Small intestine (tissue), 7 donors: ENCODE measurements around the gene LRCOL1. TPM values are rescaled to one million over a fixed set of nuclear protein-coding genes. Genes with fewer than 3 reads are reported as not detected.
A peak's percentile ranks its signal among the peaks of the same experiment; 100 is the strongest.

Source experiments
- DNase-seq, 2 donors: peaks; one replicate each; pipeline versions ENCODE4 v3.0.0 to v3.0.0-alpha.2; 2013
- FAIRE-seq: peaks from 2 replicates; lab custom pipeline; 2012; peaks lifted over from hg19 to GRCh38; lab: Jason Lieb, UNC
- H3K27ac ChIP-seq, 3 donors: one replicate each; pipeline ENCODE4 v1.5.1; 2013; ENCODE audit warnings: low read length in 2 of 3, mild to moderate bottlenecking in 2 of 3, control low read depth in 1 of 3, inconsistent platforms in 1 of 3, low read depth in 1 of 3, moderate library complexity in 1 of 3
- H3K27me3 ChIP-seq, 3 donors: one replicate each; pipeline ENCODE4 v1.6.1; 2013; ENCODE audit warnings: low read length in 3 of 3, inconsistent platforms in 1 of 3; ENCODE audit not compliant: control insufficient read depth in 3 of 3, insufficient read depth in 3 of 3
- H3K36me3 ChIP-seq, 3 donors: one replicate each; pipeline ENCODE4 v1.6.1; 2013; ENCODE audit warnings: low read length in 3 of 3, inconsistent platforms in 1 of 3, low read depth in 1 of 3, mild to moderate bottlenecking in 1 of 3, moderate library complexity in 1 of 3; ENCODE audit not compliant: control insufficient read depth in 3 of 3, insufficient read depth in 2 of 3
- H3K4me1 ChIP-seq, 3 donors: one replicate each; pipeline ENCODE4 v1.6.1; 2013; ENCODE audit warnings: low read length in 2 of 3, inconsistent platforms in 1 of 3, low read depth in 1 of 3, mild to moderate bottlenecking in 1 of 3, moderate library complexity in 1 of 3; ENCODE audit not compliant: control insufficient read depth in 3 of 3, insufficient read depth in 2 of 3
- H3K4me3 ChIP-seq, 3 donors: one replicate each; pipeline ENCODE4 v1.5.1; 2013; ENCODE audit warnings: low read length in 3 of 3, control low read depth in 1 of 3, inconsistent platforms in 1 of 3, low read depth in 1 of 3, mild to moderate bottlenecking in 1 of 3, moderate library complexity in 1 of 3
- H3K9me3 ChIP-seq, 2 donors: one replicate each; pipeline ENCODE4 v1.6.1; 2013; ENCODE audit warnings: low read depth in 1 of 2, low read length in 1 of 2; ENCODE audit not compliant: control insufficient read depth in 2 of 2, insufficient read depth in 1 of 2
- WGBS, 3 donors: extraction: QIAGEN DNeasy Blood & Tissue Kit; methylation state at CpG; one replicate each; pipeline ENCODE4 v1.1.7; 2013; 5-methylcytosine and 5-hydroxymethylcytosine counted together
- polyA plus RNA-seq, 4 donors: library from polyadenylated mRNA; stranded (reverse) in 3 of 4; unstranded in 1 of 4; fragments of 200-250 nt in 3 of 4; fragments of 120-200 nt in 1 of 4; gene quantifications; one replicate each; pipeline versions ENCODE4 v1.2.1 to v1.2.3, GENCODE V29; 2013
- donor health status: healthy with polysubstance abuse.
- donor health status: control.
- donor health status: control.
- donor health status: Bipolar disorder and iron deficiency.
- donor health status: healthy.

LRCOL1 gene
- polyA plus RNA-seq, 4 donors, result 0.21 to 0.85 TPM; not detected in 2

DNA sequence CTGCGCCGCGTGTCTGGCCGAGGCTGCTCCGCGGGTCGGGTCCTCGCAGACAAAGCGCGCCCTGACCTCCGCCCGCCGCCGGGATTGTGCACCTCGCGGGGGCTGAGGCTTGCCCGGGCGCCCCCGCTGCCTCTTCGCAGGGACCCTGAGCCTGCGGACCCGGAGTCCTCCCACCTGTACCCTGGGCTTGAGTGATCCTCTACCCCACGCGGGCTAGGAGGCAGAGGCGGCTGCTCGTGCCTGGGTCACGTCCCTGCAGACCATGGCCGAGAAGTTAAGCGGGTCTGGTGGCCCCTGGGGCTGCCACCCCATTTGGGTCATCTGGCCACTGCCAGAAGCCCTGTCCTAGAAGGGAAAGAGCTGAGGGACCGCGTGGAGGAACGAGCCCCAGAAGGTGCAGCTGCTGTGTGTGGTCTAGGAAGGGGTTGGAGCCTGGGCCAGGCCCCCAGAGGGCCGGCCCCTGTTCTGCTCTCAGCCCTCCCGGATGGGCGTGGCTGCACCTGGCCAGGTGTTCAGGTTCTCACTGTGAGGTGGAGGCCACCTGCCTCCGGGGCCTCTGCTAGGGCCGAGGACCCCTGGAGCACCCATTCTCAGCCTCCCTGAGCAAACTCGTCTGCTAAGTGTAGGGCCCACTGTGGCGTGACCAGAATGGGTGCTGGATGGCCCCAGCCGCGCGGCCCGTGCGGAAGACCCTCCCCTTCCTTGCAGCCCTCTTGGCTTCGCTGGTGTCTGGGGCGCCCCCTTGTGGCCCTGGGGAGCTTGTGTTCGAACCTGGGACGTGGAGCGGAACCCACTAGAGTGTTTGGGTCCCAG lies 49.6 kb downstream of the LRCOL1 start:
- Histone ChIP-seq H3K4me3 (peak overlapping the region; percentile 54 to 74 (median 58)), H3K9me3 (no peaks in the 10 kb centered on the region), H3K4me1 (peaks cover 0 to 15% (median 2%) of the 10 kb centered on the region in 3 donors), H3K36me3 (peaks cover 0 to 30% (median 0%) of the 10 kb centered on the region in 3 donors), H3K27ac (peak overlapping the region in 2 of 3 donors; percentile 36 to 46), H3K27me3 (no peaks in the 10 kb centered on the region)
- FAIRE-seq (no peak), DNase-seq (peak; percentile 51 to 85)
- 1 to 3% (median 2%) methylated on average over 44 to 49 of the region's 49 CpGs for WGBS, 3 donors

DNA sequence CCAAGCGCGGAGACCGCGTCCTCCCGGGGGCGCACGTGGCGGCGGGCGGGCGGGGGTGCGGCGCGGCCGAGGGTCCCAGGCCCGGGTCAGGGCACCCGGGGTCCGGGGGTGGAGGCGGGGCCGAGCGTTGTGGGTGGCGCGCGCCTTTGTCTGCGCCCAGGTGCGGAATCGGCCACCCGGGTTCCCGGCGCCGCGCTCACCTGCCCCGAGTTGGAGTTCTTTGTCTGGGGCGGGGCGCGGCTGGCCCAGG lies 50.1 kb downstream of the LRCOL1 start:
- no peak for FAIRE-seq
- 0 to 1% (median 0%) methylated on average over 19 to 36 of the region's 36 CpGs for WGBS, 3 donors
- H3K9me3 ChIP-seq, result no peaks in the 10 kb centered on the region

DNA sequence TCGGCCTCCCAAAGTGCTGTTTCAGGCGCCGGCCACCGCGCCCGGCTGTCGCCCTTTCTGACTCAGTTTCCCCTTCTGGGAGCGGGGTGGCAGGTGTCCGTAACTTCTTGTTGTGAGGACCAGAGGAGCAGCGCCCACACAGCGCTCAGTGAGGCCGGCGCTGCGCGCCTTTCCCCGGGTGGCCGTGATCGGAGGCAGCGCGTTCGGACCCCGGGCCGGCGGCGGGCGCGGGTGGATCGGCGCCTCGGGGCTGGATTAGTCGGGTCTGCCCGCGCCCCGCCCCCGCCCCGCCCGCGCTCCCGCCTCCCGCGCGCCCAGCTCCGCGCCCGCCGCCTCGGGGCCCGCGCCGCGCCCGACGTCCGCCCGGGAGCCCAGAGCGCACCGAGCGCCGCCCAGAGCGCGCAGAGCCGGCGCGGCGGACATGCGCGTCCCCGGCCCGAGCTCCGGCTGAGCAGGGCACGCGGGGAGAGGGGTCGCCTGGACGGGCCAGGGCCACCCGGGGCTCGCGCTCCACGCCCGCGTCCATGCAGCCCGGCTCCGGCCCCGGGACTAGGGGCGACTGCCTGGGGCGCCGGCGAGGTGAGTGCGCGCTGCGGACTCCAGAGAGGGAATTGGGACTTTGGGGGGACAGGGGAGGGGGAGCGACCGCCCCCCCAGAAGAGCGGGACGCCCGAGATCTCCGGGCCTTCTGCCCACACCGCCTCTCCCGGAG lies 50.6 kb downstream of the LRCOL1 start:
- FAIRE-seq (no peak), DNase-seq (peak; percentile 55 to 83)
- Histone ChIP-seq H3K4me1 (peaks cover 0 to 15% (median 2%) of the 10 kb centered on the region in 3 donors), H3K4me3 (peak overlapping the region; percentile 54 to 74 (median 58)), H3K9me3 (no peaks in the 10 kb centered on the region), H3K27me3 (no peaks in the 10 kb centered on the region), H3K27ac (no peak overlapping the region), H3K36me3 (peaks cover 0 to 27% (median 2%) of the 10 kb centered on the region in 3 donors)
- WGBS, 3 donors, result 0 to 2% (median 1%) methylated on average over 47 to 98 of the region's 98 CpGs

More for the DNA sequence above, 50.1 kb downstream of the LRCOL1 start:
- peaks cover 0 to 15% (median 2%) of the 10 kb centered on the region in 3 donors for H3K4me1 ChIP-seq
- no peak overlapping the region for H3K27ac ChIP-seq
- peak; percentile 38 to 67 for DNase-seq
- H3K36me3 ChIP-seq, result peaks cover 0 to 29% (median 2%) of the 10 kb centered on the region in 3 donors
- no peaks in the 10 kb centered on the region for H3K27me3 ChIP-seq
- H3K4me3 ChIP-seq, result peak overlapping the region; percentile 54 to 74 (median 58)

DNA sequence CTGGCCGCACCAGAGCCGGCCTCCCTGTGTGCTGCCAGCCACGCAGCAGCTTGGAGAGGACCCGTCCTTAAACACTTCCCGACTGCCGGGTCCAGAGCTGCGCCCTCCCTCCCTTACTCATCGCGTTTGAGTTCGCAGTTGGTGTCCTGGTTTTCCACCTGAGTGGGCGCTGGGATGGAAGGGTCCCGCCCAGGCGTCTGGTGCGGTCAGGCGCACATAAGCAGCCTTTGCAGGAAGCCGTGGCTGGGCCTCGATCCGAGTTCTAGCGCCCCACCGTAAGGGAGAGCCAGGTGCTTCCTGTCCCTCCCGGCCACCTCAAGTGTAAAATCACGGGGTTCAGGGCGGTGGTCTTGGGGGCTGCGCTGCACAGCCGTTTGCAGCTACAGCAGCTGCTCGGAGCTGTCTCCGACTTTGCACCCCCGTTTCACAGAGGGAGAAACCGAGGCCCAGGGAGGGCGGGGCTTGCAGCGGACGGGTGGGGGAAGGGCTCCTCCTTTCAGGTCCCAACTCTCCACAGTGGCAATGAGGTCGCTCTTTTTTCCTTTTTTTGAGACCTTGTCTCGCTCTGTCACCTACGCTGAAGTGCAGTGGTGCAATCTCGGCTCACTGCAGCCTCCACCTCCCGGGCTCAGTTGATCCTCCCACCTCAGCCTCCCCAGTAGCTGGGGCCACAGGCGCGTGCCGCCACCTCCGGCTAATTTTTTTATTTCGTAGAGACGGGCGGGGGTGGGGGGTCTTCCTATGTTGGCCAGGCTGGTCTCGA lies 51.3 kb downstream of the LRCOL1 start:
- Histone ChIP-seq H3K27me3 (no peaks in the 10 kb centered on the region), H3K27ac (no peak overlapping the region), H3K9me3 (no peaks in the 10 kb centered on the region), H3K4me3 (peak overlapping the region; percentile 26 to 74 (median 49)), H3K36me3 (peaks cover 0 to 30% (median 2%) of the 10 kb centered on the region in 3 donors), H3K4me1 (peaks cover 0 to 15% (median 2%) of the 10 kb centered on the region in 3 donors)
- 53 to 67% (median 56%) methylated on average over 45 of the region's 45 CpGs for WGBS, 3 donors
- no peak for DNase-seq
- FAIRE-seq, result no peak

DNA sequence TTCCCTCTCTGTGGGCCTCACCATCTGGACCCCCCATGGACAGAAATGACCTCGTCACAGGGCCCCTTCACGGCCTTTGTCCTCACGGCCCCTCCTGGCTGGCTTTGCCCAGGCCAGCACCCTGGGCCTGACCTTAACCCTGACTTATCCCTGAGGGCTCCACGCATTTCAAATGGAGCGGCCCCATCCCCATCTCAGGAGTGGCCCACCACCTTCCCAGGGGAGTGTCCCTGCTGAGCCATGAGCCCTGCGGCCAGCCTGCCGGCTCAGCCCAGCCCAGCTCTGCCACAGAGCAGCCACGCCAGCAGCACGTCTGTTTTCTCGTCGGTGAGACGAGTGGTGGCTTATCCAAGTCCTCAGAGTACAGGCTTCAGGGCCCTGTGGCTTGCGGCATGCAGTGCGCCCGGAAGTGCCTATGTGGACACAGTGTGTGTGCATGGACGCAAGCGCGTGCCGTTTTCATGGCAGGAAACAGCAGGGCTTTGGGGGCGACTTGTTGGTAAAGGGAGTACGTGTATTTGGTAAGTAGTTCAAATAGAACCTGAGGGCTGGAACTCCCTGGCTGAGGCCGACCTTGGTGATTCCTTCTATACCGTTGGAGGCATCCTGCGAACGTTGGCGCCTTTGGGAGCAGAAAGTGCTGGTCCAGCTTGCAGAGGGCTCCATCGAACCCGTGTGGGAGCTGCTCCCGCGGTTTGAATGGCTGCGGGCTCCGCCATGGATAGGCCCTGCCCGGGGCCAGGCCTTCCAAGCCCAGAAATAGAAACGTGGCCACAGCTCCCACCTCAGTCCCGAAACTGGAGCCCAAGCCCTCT lies 52.1 kb downstream of the LRCOL1 start:
- peaks cover 0 to 32% (median 4%) of the 10 kb centered on the region in 3 donors for H3K36me3 ChIP-seq
- FAIRE-seq (no peak), DNase-seq (no peak)
- peaks cover 0 to 15% (median 2%) of the 10 kb centered on the region in 3 donors for H3K4me1 ChIP-seq
- no peaks in the 10 kb centered on the region for H3K9me3 ChIP-seq
- no peaks in the 10 kb centered on the region for H3K27me3 ChIP-seq
- H3K4me3 ChIP-seq, result no peak overlapping the region
- no peak overlapping the region for H3K27ac ChIP-seq
- WGBS, 3 donors, result 75 to 87% (median 86%) methylated on average over 34 to 35 of the region's 35 CpGs

DNA sequence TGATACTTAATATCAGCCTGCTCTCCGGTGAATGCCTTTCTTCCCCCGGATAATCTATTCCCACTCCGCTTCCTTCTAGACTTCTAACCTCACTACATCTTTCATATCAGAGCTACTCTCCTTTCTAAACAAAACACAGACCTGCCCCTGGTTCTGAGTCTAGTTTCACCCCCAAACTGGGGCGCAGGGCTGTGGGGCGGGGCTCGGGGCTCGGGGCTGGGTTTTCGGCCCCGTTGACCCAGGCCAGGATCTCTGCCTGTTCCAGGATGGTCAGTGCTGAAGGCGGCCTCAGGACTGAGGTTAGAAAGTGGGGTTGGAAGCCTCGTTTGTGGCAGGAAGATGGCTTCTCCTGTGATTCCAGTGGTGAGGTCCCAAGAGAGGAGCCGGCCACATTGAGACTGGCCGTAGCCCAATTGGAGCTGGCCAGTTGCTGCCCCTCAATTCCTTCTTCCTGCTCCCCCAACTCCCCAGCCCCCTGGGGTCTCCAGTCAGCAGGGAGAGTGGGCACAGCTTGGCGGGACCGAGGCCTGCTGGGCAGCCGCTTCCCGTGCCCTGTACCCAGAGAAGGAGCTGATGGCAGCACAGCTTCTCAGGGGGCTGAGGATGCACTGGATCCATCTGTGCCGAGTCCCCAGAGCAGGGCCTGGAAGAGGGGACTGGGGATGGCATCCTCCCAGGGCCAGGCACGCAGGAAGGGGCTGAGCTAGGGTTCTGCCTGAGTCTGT lies 52.9 kb downstream of the LRCOL1 start:
- no peaks in the 10 kb centered on the region for H3K9me3 ChIP-seq
- H3K36me3 ChIP-seq, result peaks cover 0 to 37% (median 4%) of the 10 kb centered on the region in 3 donors
- DNase-seq, result no peak
- no peak overlapping the region for H3K27ac ChIP-seq
- FAIRE-seq, result no peak
- no peaks in the 10 kb centered on the region for H3K27me3 ChIP-seq
- no peak overlapping the region for H3K4me3 ChIP-seq
- WGBS, 3 donors, result 90 to 92% (median 92%) methylated on average over 19 of the region's 19 CpGs
- peaks cover 0 to 15% (median 2%) of the 10 kb centered on the region in 3 donors for H3K4me1 ChIP-seq

DNA sequence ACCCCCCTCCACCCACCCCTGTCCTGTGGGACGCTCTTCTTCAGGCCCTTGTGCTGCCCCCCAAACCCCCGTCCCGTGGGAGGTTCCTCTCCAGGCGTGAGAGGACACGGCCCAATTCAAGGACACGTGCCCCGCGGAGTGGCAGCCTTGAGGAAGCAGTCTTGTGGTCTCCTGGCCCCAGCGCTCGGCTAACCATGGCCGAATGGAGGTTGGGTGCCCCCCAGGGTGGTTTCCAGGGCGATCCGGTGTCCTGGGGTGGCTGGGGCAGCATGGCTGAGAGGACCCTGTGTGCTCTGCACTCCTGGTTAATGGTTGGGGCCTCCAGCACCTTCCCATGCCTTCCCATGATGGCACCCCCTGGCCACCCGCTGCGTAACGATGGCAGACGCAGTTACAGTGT lies 53.6 kb downstream of the LRCOL1 start:
- FAIRE-seq (no peak), DNase-seq (no peak)
- WGBS, 3 donors, result 86 to 94% (median 93%) methylated on average over 16 to 17 of the region's 17 CpGs
- Histone ChIP-seq H3K4me3 (no peak overlapping the region), H3K4me1 (peaks cover 0 to 12% (median 2%) of the 10 kb centered on the region in 3 donors), H3K9me3 (no peaks in the 10 kb centered on the region), H3K36me3 (peaks cover 0 to 37% (median 4%) of the 10 kb centered on the region in 3 donors), H3K27me3 (no peaks in the 10 kb centered on the region), H3K27ac (no peak overlapping the region)
